Spinal cord (tissue), 10 donors: Measurements from ENCODE around the gene TBR1. TPM values are rescaled to one million over a fixed set of nuclear protein-coding genes. Genes with fewer than 3 reads are reported as not detected.
A peak's percentile ranks its signal among the peaks of the same experiment; 100 is the strongest.

Experiments
- DNase-seq, 6 donors: peaks; one replicate each; pipeline versions ENCODE4 v3.0.0 to v3.0.0-alpha.2; 2013 to 2015; ENCODE audit warnings: low spot score in 6 of 6, low read depth in 4 of 6
- H3K27ac ChIP-seq: one replicate; pipeline ENCODE4 v1.5.1; 2013; ENCODE audit warnings: low read depth, low read length, control low read depth
- H3K27me3 ChIP-seq: one replicate; pipeline ENCODE4 v1.6.1; 2013; ENCODE audit warnings: low read length; ENCODE audit not compliant: control insufficient read depth, insufficient read depth
- H3K36me3 ChIP-seq: one replicate; pipeline ENCODE4 v1.6.1; 2013; ENCODE audit warnings: low read length; ENCODE audit not compliant: control insufficient read depth, insufficient read depth
- H3K4me1 ChIP-seq: one replicate; pipeline ENCODE4 v1.6.1; 2013; ENCODE audit warnings: low read length; ENCODE audit not compliant: control insufficient read depth, insufficient read depth
- H3K4me3 ChIP-seq: one replicate; pipeline ENCODE4 v1.5.1; 2013; ENCODE audit warnings: low read depth, low read length, control low read depth
- H3K9me3 ChIP-seq: one replicate; pipeline ENCODE4 v1.6.1; 2013; ENCODE audit warnings: low read length; ENCODE audit not compliant: control insufficient read depth, insufficient read depth
- WGBS: methylation state at CpG from one replicate; pipeline ENCODE4 v1.1.5; 2013; ENCODE audit warnings: missing lambda C conversion rate; ENCODE audit not compliant: insufficient coverage; 5-methylcytosine and 5-hydroxymethylcytosine counted together
- long read RNA-seq, 4 donors: transcript quantifications; one replicate each; lab custom pipeline, GENCODE V29; 2026
- polyA plus RNA-seq, 2 donors: library from polyadenylated mRNA; unstranded; fragments of 120-200 nt; gene quantifications; one replicate each; pipeline ENCODE4 v1.2.1, GENCODE V29; 2013; ENCODE audit not compliant: insufficient read length in 2 of 2
- total RNA-seq, 2 donors: library from RNA; depleted of rRNA in 1 of 2; stranded (reverse); fragments of 120-200 nt in 1 of 2; fragments of >200 nt in 1 of 2; gene quantifications; one replicate each; pipeline versions ENCODE4 v1.2.3 to v1.2.4, GENCODE V29; 2013 to 2014
- donor health status: healthy.

The TBR1 gene
- total RNA-seq: 1 to 10 TPM in 1 of 2 donors, under 1 TPM in 1; 0.10 to 1.3 TPM
- polyA plus RNA-seq: not detected
- long read RNA-seq, donor 1: 0 reads
- long read RNA-seq, donor 2: 0 reads
- long read RNA-seq, donor 3, full-length matches to known transcripts: 1 of 1 reads
- long read RNA-seq, donor 3, partial matches to known transcripts: 0 of 1 reads
- long read RNA-seq, donor 3, other reads (novel, unspliced or antisense): 0 of 1 reads
- long read RNA-seq, donor 4: 0 reads

DNA sequence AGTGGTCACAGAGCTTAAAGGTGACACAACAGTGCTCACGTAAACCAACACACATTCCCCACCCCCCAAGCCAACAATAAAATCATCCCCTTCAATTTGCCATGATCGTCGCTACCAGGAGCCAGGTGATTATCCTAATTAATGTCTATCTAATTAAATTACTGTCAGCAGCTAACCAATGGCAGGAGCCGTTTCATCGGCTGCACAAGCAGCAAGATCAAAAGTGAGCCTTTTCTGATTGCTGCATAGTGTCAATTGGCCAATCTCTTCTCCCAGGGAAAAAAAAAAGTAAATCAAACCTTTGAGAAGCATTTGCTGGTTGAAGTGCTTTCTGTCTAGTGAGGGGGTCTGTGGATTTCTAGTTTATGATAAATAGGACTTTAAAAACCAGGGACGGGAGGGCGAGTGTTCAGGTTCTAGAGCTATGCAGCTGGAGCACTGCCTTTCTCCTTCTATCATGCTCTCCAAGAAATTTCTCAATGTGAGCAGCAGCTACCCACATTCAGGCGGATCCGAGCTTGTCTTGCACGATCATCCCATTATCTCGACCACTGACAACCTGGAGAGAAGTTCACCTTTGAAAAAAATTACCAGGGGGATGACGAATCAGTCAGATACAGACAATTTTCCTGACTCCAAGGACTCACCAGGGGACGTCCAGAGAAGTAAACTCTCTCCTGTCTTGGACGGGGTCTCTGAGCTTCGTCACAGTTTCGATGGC lies at the start of gene TBR1:
Gene TBR1 (plus strand): TSS at position 311 of the 721 bp plus-strand sequence. CDS start 114 bp downstream, at position 425.
- H3K36me3 ChIP-seq: no peaks in the 10 kb centered on the region
- peaks cover 85% of the 10 kb centered on the region for H3K27me3 ChIP-seq
- peaks cover 38% of the 10 kb centered on the region for H3K4me1 ChIP-seq
- DNase-seq: peak in 3 of 6 donors; percentile 35 to 91 (median 56)
- WGBS: 1% methylated on average over 14 of the region's 16 CpGs
- H3K4me3 ChIP-seq: no peak within 1 kb of the TSS
- no peak within 1 kb of the TSS for H3K27ac ChIP-seq
- no peaks in the 10 kb centered on the region for H3K9me3 ChIP-seq

GRCh38 chr2:161367675-161368074 lies 48.4 kb upstream of the TBR1 start:
- no peak for DNase-seq
- Histone ChIP-seq H3K4me1 (no peaks in the 10 kb centered on the region), H3K4me3 (no peak overlapping the region), H3K9me3 (peaks cover 5% of the 10 kb centered on the region), H3K27me3 (no peaks in the 10 kb centered on the region), H3K27ac (no peak overlapping the region), H3K36me3 (no peaks in the 10 kb centered on the region)
- WGBS: no CpG with 5 or more reads among the region's 3 CpGs

DNA sequence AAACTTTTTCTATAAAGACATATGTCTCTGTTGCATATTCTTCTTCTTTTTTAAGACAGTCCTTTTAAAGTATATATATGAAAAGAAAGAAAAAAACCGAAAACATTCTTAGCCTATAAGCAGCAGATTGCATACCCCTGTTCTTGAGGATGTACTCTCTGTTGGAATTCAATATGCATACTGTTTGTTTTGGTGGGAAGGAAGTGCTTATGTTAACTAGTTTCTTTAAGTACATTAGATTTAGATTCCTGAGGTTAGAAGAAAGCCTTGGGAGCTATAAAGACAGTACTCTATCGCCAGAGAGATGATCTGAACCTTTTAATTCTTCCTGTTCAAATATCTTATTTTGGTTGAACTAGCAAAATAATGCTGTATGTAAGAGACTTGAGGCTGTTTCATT lies 46.8 kb upstream of the TBR1 start:
- DNase-seq: no peak
- no peaks in the 10 kb centered on the region for H3K27me3 ChIP-seq
- no peaks in the 10 kb centered on the region for H3K36me3 ChIP-seq
- no peak overlapping the region for H3K4me3 ChIP-seq
- whole genome bisulfite sequencing: no CpG with 5 or more reads among the region's 2 CpGs
- H3K4me1 ChIP-seq: no peaks in the 10 kb centered on the region
- H3K9me3 ChIP-seq: no peaks in the 10 kb centered on the region
- H3K27ac ChIP-seq: no peak overlapping the region

- H3K9me3 ChIP-seq: no peaks in the 10 kb centered on the region
- DNase-seq: peak in 1 of 6 donors; percentile 25
- H3K36me3 ChIP-seq: no peaks in the 10 kb centered on the region
- no peaks in the 10 kb centered on the region for H3K4me1 ChIP-seq
- H3K4me3 ChIP-seq: no peak overlapping the region
- WGBS: 43% methylated on average over 1 of the region's 3 CpGs
- H3K27me3 ChIP-seq: no peaks in the 10 kb centered on the region
- H3K27ac ChIP-seq: no peak overlapping the region
These were observed 45.1 kb upstream of the TBR1 start for GRCh38 chr2:161370981-161371380.

- Histone ChIP-seq H3K27me3 (no peaks in the 10 kb centered on the region), H3K4me3 (no peak overlapping the region), H3K4me1 (no peaks in the 10 kb centered on the region), H3K9me3 (no peaks in the 10 kb centered on the region), H3K36me3 (no peaks in the 10 kb centered on the region), H3K27ac (no peak overlapping the region)
- no CpG with 5 or more reads among the region's 1 CpG for WGBS
- DNase-seq: peak in 2 of 6 donors; percentile 48
These were observed 44.2 kb upstream of the TBR1 start for GRCh38 chr2:161371869-161372268.

- DNase-seq: no peak
- no peak overlapping the region for H3K27ac ChIP-seq
- H3K36me3 ChIP-seq: no peaks in the 10 kb centered on the region
- H3K27me3 ChIP-seq: no peaks in the 10 kb centered on the region
- H3K4me1 ChIP-seq: no peaks in the 10 kb centered on the region
- H3K9me3 ChIP-seq: no peaks in the 10 kb centered on the region
- no peak overlapping the region for H3K4me3 ChIP-seq
These were observed 42.2 kb upstream of the TBR1 start for GRCh38 chr2:161373942-161374341.

DNA sequence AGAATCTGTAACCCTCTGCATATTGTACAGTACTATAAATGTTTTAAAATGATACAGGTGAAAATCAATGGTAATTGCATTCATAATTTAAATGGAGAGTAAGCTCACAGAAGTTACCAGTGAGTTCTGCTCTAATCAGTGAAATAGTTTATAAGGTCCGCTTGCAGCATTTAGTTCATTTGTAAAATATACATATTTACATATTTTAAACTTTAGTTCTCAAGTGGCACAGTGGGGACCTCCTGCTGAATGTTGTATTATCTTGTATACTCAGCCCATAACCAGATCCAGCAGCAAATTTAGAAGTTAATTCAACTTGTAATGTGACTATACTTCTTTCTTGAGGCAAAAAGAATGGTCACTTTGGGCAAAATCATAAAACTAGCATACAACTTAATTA lies 41.7 kb upstream of the TBR1 start:
- H3K4me1 ChIP-seq: no peaks in the 10 kb centered on the region
- H3K4me3 ChIP-seq: no peak overlapping the region
- no peaks in the 10 kb centered on the region for H3K27me3 ChIP-seq
- H3K9me3 ChIP-seq: no peaks in the 10 kb centered on the region
- WGBS: no CpG with 5 or more reads among the region's 1 CpG
- no peak for DNase-seq
- no peaks in the 10 kb centered on the region for H3K36me3 ChIP-seq
- no peak overlapping the region for H3K27ac ChIP-seq

GRCh38 chr2:161379740-161380139 lies 36.4 kb upstream of the TBR1 start:
- Histone ChIP-seq H3K9me3 (no peaks in the 10 kb centered on the region), H3K27me3 (no peaks in the 10 kb centered on the region), H3K4me3 (no peak overlapping the region), H3K36me3 (no peaks in the 10 kb centered on the region), H3K27ac (no peak overlapping the region), H3K4me1 (no peaks in the 10 kb centered on the region)
- no peak for DNase-seq
- whole genome bisulfite sequencing: no CpG with 5 or more reads among the region's 2 CpGs

DNA sequence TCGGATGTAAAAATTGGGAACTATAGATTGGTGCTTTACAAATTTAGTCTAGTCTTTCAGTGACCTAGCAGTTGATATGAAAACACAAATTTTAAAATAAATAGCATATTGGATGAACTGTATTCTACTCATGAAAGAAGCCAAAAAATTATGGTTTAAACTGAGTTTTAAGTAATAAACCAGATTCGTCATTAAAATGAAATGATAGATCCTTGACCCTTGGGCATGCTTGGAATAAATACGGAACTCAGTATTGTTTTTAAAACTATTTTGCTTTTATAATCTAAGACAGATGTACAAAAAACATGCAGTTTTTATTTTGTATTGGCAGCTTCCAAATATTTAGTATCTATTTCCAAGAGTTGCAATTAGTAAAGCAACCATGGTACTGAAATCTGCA lies 34.6 kb upstream of the TBR1 start:
- Histone ChIP-seq H3K4me1 (no peaks in the 10 kb centered on the region), H3K4me3 (no peak overlapping the region), H3K27me3 (no peaks in the 10 kb centered on the region), H3K36me3 (no peaks in the 10 kb centered on the region), H3K27ac (no peak overlapping the region), H3K9me3 (no peaks in the 10 kb centered on the region)
- WGBS: no CpG with 5 or more reads among the region's 3 CpGs
- no peak for DNase-seq

GRCh38 chr2:161382747-161383146 lies 33.4 kb upstream of the TBR1 start:
- Histone ChIP-seq H3K9me3 (no peaks in the 10 kb centered on the region), H3K27ac (no peak overlapping the region), H3K27me3 (no peaks in the 10 kb centered on the region), H3K36me3 (no peaks in the 10 kb centered on the region), H3K4me3 (no peak overlapping the region), H3K4me1 (no peaks in the 10 kb centered on the region)
- no CpG with 5 or more reads among the region's 4 CpGs for WGBS
- no peak for DNase-seq
